HG02759 (cell line): ENCODE data around the gene GMEB2.
"Not testable (repeated sequence)": the region's sequence is repeated elsewhere in the genome, so short reads cannot be mapped to it uniquely, and the experiment has no call there.

ENCODE experiments used
- ATAC-seq: cut with Tn5 transposase; IDR thresholded peaks from one replicate; pipeline ENCODE4 v1.9.1; 2021; ENCODE audit warnings: mild to moderate bottlenecking, moderate library complexity; ENCODE audit not compliant: unreplicated experiment

GMEB2 gene

GRCh38 chr20:63617092-63617875 is 9.6 kb downstream of the GMEB2 start:
- ATAC-seq: no peak

DNA sequence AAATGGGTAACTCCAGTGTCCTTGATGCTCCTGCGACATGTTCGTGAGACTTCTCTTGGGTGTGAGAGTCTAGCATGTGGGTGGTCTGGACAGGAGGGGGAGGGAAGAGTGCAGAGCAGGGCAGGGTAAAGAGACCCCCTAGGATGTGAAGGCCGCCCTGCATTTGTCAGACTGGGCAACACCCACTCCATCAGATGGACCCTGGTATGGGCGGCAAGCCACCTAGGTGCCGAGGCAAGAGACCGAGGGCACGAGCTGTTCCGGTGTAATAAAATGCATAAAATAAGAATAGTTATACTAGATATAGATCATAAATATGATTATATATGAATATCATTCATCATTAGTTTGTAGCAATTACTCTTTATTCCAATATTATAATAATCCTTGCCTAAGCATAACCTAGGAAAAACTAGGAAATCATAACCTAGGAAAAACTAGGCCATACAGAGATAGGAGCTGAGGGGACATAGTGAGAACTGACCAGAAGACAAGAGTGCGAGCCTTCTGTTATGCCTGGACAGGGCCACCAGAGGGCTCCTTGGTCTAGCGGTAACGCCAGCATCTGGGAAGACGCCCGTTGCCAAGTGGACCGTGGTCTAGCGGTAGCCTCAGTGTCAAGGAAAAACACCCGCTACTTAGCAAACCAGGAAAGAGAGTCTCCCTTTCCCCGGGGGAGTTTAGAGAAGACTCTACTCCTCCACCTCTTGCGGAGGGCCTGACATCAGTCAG is 12.9 kb downstream of the GMEB2 start:
- not testable (repeated sequence) for ATAC-seq

DNA sequence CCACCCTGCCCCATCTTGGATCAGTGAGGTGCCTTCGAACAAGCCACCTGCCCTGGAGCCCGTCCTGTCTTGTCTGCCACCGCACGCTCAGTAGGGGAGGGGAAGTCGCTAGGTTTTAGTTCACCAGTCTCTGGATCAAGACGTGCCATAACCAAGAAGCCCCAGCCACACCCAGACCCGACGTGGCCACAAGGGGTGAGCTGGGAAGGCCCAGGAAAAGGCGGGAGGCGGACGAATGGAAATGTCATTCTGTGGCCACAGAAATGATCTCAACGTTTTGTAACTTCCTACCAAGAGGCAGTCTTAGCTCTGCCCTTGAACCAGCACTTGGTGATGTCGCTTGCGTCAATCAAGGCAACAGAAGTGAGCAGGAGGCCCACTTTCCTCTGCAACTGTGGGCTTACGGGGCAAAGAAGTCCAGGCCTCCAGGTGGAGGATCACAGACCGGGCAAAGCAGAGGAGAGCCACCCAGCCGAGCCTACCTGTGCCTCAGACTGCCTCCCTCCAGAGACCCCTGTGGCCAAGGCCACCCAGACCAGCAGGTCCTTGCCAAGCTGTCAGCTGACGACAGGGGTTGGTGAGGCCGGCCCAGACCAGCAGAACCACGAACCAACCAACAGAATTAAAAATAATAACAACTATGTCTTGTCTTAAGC is 14.5 kb downstream of the GMEB2 start:
- ATAC-seq: no peak

GRCh38 chr20:63611646-63612045 is 15.3 kb downstream of the GMEB2 start:
- no peak for ATAC-seq

DNA sequence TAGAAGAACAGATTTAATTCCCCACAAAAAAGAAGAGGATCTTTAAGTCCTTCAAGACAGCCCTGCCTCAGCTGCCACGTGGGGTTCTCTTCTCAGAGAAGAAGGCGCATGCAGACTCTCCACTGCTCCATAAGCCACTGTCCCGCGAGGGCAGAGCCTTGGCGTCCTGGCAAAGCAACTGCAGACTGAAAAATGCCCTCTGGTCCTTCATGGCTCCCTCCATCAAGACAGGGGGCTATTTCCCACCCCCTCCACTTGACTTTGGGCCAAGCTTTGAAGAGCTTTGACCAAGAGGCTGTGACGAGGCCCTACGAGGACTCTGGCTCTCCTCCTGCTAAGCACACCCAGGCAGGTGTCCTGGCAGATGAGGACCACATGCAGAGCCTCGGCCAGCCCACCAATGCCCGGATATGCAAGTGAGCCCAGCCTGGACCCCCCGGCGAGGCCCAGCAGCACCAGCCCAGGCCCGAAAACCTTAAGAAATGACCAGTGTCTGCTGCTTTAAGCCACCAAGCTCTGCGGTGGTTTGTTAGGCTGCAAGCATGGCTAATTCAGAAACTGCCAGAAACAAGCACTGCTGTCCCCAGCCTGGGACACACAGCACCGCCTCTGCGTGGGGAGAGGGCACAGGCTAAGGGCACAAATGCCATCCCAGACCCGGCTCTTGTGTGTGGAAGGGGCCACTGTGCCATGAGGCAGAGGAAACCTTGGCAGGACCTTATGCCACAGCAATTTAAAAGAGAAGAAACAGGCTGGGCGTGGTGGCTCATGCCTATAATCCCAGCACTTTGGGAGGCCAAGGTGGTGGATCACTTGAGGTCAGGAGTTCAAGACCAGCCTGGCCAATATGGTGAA is 16.1 kb downstream of the GMEB2 start:
- ATAC-seq: no peak

DNA sequence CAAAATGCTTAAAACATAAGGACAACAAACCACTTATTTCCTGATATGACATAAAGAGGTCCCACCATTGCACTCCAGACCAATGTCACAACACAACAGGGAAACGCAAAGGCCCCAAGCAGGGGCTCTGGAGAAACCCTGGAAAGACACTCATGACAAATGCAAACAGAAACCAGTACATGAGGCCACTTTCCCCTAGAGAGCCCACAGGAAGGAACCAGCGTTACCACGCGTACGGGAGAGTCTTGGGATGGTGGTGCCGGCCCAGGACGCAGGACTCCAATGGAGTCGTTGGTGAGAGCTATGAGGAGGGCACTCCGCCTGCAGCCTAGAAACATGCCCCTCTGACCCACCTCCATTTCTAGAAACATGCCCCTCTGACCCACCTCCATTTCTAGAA is 20.2 kb downstream of the GMEB2 start:
- ATAC-seq: no peak

DNA sequence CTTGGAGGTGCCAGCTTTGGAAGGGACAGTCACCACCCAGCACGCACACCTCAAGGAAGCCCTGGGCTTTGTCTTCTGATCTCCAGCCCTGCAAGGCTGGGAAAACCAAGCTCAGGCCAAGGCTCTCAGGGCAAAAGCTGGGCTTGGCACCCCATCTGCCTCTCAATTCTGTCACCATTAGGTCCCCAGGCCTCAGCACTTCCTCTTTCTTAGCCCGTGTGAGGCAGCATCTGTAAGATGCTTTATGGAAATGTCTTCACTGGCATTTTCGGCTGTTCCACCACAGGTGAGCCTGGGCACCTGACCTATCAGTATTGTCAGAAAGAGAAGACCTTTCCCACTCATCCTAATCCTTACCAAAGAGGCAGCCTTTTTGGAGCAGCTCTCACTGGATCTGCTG is 24.6 kb downstream of the GMEB2 start:
- no peak for ATAC-seq

DNA sequence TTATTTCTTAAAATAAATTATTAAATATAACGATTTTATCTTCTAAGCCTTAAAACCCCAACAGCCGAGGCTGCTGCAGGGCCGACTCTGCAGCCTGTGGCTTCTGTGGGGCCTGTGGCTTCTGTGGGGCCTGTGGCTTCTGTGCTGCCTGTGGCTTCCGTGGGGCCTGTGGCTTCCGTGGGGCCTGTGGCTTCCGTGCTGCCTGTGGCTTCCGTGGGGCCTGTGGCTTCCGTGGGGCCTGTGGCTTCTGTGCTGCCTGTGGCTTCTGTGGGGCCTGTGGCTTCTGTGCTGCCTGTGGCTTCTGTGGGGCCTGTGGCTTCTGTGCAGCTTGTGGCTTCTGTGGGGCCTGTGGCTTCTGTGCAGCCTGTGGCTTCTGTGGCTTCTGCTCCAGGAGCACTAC is 25.2 kb downstream of the GMEB2 start:
- ATAC-seq: not testable (repeated sequence)

DNA sequence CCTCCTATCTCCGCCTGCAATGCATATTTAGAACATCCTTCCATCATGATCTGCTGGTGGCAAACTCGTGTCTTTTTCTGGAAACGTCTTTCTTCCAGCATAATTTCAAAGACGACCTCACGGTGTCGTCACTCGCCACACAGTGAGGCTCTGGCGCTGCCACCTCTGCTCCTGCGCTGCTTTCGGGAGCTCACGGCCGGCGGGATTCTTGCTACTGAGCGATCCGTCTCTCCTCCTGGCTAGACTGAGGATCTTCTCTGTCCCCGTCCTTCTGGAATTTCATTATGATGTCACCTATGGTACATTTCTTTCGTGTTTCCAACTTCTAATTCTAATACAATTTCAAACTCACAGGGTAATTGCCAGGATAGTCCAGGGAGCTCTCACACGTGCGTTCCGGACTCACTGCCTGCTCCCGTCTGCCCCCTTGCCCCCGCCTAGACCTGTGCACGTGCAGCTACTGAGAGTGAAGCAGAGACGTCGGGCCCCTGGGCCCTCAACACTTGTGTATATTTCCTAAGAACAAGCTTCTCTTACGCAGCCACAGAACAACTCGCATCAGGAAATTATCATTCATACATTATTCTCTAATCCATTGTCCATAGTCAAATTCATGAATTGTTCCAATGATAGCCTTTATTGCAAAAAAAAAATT is 27.4 kb downstream of the GMEB2 start:
- ATAC-seq: no peak

DNA sequence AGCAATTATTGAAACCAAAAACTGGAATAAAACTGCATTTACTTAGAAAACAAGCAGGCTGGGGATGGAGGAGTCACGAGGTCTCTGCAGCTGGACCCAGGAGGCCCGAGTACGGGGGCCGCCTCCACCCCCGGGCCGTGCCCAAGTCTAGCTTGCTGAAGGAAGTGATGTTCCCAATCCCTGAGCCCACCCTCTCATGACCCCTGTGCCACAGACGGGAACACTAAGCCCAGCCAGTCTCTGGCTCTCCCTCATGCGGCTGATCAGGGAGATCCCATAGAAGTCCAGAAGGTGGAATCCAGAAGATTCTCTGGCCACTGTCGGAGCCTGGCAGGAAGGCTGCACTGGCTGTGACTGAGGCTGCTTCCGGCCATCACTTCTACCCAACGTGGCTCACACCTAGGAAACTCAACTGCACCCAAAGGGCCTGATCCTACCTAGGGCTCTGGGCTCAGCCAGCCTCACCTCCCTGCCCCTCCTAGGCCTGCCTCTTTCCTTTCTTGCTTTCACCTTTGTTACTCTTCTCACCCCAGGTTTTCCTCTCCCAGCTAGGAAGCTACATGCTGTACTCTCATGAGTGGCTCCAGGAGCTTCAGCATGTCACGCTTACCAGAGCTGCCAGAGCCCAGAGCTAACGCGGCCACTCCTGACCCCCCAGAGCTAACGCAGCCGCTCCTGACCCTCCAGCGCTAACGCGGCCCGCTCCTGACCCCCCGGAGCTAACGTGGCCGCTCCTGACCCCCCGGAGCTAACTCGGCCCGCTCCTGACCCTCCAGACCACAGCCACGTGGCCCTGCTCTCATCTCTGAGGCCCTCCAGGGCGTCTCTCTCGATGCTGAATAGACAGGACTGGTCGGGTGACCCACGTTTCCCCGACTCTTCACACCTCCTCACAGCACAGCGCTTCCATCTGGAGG is 28.2 kb downstream of the GMEB2 start:
- ATAC-seq: no peak

DNA sequence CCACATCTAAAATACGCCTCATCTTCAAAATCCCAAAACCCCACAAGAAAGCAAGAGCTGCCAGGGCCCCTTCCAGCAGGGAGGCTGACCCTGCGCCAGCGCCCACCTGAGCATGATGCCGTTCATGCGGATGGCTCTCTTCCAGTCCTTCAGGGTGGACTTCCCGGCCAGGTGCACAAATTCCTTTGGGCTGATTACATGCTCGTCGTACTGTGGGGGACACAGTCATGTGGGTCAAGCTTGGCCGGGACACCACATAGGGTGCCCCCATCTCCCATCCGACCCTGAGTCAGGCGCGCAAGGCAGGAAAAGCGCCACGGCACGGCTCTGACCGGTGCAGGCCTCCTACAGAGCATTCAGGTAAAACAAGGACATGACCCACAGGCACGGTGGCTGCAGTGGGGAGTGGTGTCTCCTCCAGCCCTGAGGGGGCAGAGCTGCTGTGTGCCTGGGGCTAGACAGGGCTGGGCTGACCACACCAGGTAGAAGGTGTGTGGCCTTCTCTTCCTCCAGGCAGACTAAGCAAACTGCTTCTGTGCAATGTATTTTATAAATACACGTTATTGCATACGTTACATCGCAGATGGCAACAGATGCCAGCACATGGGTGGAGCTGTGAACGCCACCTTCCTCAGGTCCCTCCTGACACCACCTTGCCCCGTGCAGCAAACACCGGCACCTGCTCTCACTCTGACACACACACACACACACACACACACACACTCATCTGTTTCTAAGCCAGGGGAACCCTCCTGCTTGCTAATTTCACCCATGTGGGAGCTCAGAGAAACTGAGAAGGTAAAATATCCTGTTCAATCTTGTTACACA is 29.0 kb downstream of the GMEB2 start:
- no peak for ATAC-seq

GRCh38 chr20:63596423-63596822 is 30.5 kb downstream of the GMEB2 start:
- no peak for ATAC-seq

- ATAC-seq: no peak
Observed at GRCh38 chr20:63595416-63596127, 31.3 kb downstream of the GMEB2 start.

GRCh38 chr20:63594043-63594561 is 32.8 kb downstream of the GMEB2 start:
- ATAC-seq: no peak

DNA sequence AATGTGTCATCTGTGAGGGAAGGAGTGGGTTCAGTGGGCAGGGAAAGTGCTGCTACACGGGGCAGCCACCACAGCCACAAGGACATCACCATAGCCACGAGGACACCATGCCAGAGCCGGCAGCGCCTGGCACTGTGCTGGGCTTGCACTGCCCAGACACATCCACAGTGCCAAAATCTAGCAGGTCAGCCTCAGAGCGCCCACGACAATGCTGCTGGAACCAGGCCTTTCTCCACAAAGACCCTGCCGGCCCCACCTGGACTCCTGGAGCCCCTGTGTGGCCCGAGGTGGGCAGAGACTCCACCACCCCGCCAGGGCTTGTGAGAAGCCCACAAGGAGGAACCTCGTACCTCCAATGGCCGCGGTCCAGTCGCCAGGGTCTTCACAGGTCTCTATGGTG is 34.2 kb downstream of the GMEB2 start:
- ATAC-seq: no peak

GRCh38 chr20:63591786-63592355 is 35.0 kb downstream of the GMEB2 start:
- no peak for ATAC-seq

DNA sequence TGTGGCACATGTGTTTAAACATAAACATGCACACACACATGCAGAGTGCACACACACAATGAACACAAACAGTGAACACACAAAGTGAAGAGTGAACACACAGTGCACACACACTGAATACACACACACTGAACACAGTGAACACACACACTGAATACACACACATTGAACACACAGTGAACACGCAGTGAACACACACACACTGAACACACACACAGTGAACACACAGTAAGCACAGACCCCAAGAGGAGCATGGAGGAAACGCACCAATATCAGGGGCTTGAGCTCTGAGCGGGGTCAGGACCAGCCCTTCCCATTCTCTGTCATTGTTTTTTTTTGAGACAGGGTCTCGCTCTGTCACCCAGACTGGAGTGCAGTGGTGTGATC is 35.8 kb downstream of the GMEB2 start:
- no peak for ATAC-seq
